NCI-H2081 (cell line): ENCODE results near the gene PODN.

ENCODE experiments used
- DNase-seq, 2 experiments: peaks; one replicate each; lab custom pipeline; 2025; lab: John Stamatoyannopoulos, UW

The PODN gene

GRCh38 chr1:53115403-53116306, 53.6 kb downstream of the PODN start:
- no peak for DNase-seq

GRCh38 chr1:53116307-53116810, 54.3 kb downstream of the PODN start:
- no peak for DNase-seq

- no peak for DNase-seq
Observed at GRCh38 chr1:53116933-53117600, 55.1 kb downstream of the PODN start.

- no peak for DNase-seq
Observed at GRCh38 chr1:53117836-53118235, 55.8 kb downstream of the PODN start.

GRCh38 chr1:53120659-53121058, 58.6 kb downstream of the PODN start:
- DNase-seq = no peak

GRCh38 chr1:53121319-53122172, 59.5 kb downstream of the PODN start:
- peak; percentile 46 to 67 for DNase-seq

GRCh38 chr1:53122201-53122885, 60.3 kb downstream of the PODN start:
- DNase-seq = no peak

GRCh38 chr1:53122961-53123413, 61.0 kb downstream of the PODN start:
- no peak for DNase-seq

- no peak for DNase-seq
Observed at GRCh38 chr1:53123453-53124140, 61.6 kb downstream of the PODN start.

GRCh38 chr1:53125122-53125521, 63.1 kb downstream of the PODN start:
- no peak for DNase-seq

- no peak for DNase-seq
Observed at GRCh38 chr1:53125623-53126360, 63.8 kb downstream of the PODN start.

- DNase-seq = no peak
Observed at GRCh38 chr1:53126495-53126894, 64.5 kb downstream of the PODN start.

- DNase-seq = no peak
Observed at GRCh38 chr1:53127546-53127945, 65.5 kb downstream of the PODN start.

- DNase-seq = no peak
Observed at GRCh38 chr1:53128401-53128800, 66.4 kb downstream of the PODN start.

GRCh38 chr1:53129891-53130597, 68.0 kb downstream of the PODN start:
- DNase-seq = no peak

- DNase-seq = no peak
Observed at GRCh38 chr1:53130598-53130877, 68.5 kb downstream of the PODN start.

GRCh38 chr1:53130878-53131589, 69.0 kb downstream of the PODN start:
- no peak for DNase-seq

- DNase-seq = no peak
Observed at GRCh38 chr1:53131590-53131938, 69.6 kb downstream of the PODN start.

GRCh38 chr1:53132176-53132575, 70.2 kb downstream of the PODN start:
- DNase-seq = no peak
